HFF-Myc (cell line): Measurements from ENCODE around the gene RNF214.

ENCODE experiments used
- DNase-seq: peaks from one replicate; pipeline ENCODE4 v3.0.0-alpha.2; 2011; ENCODE audit warnings: low read depth; ENCODE audit errors: extremely low read depth
- H3K4me3 ChIP-seq: replicated peaks from 2 replicates; pipeline ENCODE4 v1.5.1; 2011; ENCODE audit warnings: low read depth, mild to moderate bottlenecking, control low read depth, low read length
- TF ChIP-seq, protein P1 (sequence below): IDR thresholded peaks from 2 replicates; pipeline ENCODE4 v1.5.1; 2012; ENCODE audit warnings: mild to moderate bottlenecking, low read depth, low read length, control low read depth; ENCODE audit errors: missing control alignments

RNF214 gene

DNA sequence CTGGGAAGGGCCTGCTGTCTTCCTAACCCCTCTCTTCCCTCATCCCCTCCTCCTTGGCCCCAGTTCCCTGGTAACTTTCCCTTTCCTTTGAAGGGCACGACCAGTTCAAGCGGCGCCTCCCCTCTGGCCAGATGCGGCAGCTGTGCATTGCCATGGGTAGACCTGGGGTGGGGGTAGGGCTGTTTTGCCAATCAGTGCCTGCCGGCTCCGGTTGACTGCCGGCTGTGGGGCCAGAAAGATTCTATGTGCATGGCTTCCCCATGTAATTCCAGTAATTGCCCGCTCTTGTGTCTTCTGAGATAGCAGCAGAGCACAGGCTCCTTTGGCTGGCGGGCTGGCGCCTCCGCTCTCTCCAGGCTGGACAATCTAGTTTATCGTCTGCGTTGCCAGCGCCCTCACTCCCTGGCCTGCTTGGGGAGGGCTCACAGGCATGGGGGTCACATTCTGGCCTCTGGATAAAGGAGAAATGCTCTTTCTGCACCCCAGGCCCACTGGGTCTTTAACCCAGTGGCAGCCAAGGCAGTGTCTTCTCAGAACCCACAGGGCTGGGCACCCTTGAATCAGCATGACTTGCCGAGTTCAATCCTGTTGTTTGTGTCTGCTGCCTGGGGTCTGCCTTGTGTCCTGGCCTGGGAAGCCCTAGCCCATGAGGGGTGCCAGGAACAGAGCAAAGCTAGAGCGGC lies 44.5 kb upstream of the RNF214 start:
- H3K4me3 ChIP-seq = no peak overlapping the region
- TF ChIP-seq, protein P1, sequence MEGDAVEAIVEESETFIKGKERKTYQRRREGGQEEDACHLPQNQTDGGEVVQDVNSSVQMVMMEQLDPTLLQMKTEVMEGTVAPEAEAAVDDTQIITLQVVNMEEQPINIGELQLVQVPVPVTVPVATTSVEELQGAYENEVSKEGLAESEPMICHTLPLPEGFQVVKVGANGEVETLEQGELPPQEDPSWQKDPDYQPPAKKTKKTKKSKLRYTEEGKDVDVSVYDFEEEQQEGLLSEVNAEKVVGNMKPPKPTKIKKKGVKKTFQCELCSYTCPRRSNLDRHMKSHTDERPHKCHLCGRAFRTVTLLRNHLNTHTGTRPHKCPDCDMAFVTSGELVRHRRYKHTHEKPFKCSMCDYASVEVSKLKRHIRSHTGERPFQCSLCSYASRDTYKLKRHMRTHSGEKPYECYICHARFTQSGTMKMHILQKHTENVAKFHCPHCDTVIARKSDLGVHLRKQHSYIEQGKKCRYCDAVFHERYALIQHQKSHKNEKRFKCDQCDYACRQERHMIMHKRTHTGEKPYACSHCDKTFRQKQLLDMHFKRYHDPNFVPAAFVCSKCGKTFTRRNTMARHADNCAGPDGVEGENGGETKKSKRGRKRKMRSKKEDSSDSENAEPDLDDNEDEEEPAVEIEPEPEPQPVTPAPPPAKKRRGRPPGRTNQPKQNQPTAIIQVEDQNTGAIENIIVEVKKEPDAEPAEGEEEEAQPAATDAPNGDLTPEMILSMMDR = no peak
- DNase-seq = no peak

DNA sequence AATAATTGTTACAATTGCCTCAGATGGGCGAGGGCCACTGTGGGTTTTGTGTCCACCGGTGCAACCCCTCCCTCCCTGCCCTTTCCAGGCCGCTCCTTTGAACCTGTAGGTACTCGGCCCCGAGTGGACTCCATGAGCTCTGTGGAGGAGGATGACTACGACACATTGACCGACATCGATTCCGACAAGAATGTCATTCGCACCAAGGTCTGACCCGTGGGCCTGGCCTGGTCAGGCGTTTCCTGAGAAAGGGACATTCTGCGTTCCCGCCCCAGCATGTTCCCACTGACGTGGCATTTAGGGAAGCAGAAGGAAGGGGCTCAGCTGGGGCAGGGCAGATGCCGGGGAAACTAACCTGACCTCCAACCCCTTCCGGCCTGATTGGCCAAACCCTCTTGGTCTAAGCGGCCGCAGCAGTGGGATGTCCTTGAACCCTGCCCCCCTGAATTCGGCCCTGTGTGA lies 43.8 kb upstream of the RNF214 start:
- no peak for DNase-seq
- H3K4me3 ChIP-seq = no peak overlapping the region
- TF ChIP-seq, protein P1 = no peak

DNA sequence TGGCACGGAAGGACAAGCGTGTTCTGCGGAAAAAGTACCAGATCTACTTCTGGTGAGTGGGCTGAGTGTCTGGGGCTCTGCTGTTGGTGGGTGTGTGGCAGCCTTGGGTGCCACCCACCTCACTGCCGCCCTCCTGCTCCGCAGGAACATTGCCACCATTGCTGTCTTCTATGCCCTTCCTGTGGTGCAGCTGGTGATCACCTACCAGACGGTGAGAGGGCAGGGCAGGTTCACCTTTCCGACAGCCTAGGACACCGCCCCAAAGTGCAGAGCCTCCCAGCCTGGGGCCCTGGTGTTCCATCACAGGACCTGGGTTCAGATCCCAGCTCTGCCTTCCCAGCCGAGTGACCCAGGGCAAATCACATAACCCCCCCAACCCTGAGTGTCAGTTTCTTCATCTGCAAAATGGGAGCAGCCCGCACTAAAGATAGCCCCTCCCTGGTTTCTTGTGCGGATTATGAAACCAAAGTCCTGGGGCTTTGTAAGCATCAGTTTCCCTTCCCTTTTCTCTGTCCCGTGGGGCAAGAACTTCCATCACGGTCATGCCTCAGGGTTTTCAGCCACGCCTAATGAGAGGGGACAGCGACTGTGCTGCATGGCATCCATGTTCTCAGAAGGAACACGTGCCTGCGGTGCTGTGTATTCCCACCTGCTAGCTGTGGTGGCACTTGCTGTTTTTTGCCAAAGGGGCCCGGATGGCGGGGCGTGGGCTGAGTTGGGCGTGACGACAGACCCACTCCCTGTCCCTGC lies 43.1 kb upstream of the RNF214 start:
- no peak overlapping the region for H3K4me3 ChIP-seq
- no peak for DNase-seq

DNA sequence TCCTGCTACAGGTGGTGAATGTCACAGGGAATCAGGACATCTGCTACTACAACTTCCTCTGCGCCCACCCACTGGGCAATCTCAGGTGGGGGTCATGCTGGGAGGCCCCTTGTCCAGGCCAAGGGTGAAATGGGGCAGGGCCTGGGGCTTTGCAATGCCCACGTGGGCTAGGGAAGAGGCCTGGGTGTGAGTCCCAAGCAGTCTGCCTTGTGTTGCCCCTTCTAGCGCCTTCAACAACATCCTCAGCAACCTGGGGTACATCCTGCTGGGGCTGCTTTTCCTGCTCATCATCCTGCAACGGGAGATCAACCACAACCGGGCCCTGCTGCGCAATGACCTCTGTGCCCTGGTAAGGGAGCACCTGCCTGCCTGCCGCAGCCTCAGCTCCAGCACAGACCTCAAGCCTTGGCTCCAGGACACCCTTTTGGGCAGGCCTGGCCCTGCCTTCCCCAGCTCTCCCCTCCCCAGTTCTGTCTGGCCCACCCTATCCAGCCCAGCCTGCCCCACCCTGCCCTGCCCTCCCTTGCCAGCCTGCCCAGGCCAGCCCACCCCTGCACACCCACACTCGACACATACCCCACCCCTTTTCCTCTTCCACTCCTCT lies 42.4 kb upstream of the RNF214 start:
- TF ChIP-seq, protein P1 = no peak
- no peak for DNase-seq
- no peak overlapping the region for H3K4me3 ChIP-seq

More for the DNA sequence above, 43.1 kb upstream of the RNF214 start:
- TF ChIP-seq, protein P1 = no peak

DNA sequence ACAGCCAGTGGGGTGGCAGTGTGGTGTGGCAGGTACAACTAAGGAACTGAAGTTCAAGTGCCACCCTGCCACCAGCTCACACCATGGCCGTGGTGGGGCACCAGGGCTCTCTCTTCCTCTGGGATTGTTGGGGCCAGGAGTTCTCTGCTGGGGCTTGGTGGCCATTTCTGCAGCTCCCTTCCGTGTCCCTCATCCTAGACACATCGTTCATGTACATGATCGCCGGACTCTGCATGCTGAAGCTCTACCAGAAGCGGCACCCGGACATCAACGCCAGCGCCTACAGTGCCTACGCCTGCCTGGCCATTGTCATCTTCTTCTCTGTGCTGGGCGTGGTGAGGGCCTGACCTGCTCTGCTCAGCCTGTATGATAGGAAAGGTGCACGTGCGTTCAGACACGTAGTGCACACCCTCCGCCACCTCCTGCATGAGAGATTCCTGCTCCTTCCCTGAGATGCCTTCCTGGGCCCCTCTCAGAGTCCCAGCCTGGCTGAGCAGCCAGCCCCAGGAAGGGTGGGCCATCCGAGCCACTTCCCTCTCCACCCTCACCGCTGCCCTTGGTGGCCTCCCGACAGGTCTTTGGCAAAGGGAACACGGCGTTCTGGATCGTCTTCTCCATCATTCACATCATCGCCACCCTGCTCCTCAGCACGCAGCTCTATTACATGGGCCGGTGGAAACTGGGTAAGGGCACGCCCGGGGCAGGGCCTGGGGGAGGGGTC lies 40.6 kb upstream of the RNF214 start:
- TF ChIP-seq, protein P1 = no peak
- H3K4me3 ChIP-seq = no peak overlapping the region
- DNase-seq = no peak

DNA sequence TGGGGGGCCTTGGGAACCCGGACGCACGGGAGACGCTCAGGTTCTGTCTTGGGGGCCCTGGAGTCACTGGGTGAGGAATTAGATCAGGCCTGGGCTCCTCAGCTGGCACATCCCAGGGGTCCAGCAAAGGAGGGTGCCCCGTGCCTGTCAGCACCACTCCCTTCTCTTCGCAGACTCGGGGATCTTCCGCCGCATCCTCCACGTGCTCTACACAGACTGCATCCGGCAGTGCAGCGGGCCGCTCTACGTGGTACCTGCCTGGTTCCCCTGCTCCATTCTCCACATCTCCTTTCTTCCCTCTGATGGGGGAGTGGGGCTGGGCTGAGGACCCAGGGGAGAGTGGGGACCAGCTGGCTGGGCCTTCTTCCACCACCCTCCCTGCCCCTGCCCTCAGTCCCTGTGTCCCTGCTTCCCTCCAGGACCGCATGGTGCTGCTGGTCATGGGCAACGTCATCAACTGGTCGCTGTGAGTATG lies 40.0 kb upstream of the RNF214 start:
- TF ChIP-seq, protein P1 = no peak
- no peak overlapping the region for H3K4me3 ChIP-seq
- no peak for DNase-seq
